ENCODE data around the gene AZI2. TPM values are rescaled to one million over a fixed set of nuclear protein-coding genes. Genes with fewer than 3 reads are reported as not detected.

The AZI2 gene
- total RNA-seq, 1 experiment from 2014 or later, result 31.3 TPM

DNA sequence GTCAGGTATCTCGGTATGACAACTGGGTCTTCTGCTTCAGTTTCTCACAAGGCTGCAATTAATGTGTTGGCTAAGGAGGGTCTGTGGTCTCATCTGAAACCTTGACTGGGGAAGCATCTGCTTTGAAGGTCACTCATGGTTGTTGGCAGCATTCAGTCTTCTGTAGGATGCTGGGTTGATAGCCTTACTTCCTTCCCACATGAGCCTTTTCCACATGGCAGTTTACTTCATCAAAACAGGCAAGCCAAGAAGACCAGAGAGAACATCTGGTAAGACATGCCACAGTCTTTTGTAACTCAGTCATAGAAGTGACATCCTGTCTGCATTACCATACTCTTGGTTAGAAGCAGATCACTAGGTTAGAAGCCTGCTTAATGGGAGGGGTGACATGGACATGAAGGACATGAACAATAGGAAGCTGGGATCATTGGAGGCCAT lies 57.7 kb downstream of the AZI2 start:
- ATAC-seq, result no peak
- H3K4me3 Mint-ChIP-seq, result no peak overlapping the region
- no peak for DNase-seq (ENCODE audit: low spot score)
- H3K9me3 Mint-ChIP-seq, result peaks cover 10% of the 10 kb centered on the region
- no peak overlapping the region for H3K27ac Mint-ChIP-seq
- no peaks in the 10 kb centered on the region for H3K27me3 Mint-ChIP-seq (ENCODE audit: low read depth)
- TF ChIP-seq FOXK1 (CRISPR knock-in tag; IDR thresholded peaks at IDR 0.05) (no peak), ETV6 (CRISPR knock-in tag; IDR thresholded peaks at IDR 0.05) (no peak), NR3C1 (CRISPR knock-in tag; conservative IDR thresholded peaks at IDR 0.05; ENCODE audit: low read depth) (no peak), GTF2I (CRISPR knock-in tag; conservative IDR thresholded peaks at IDR 0.05) (no peak), ZNF423 (CRISPR knock-in tag; IDR thresholded peaks at IDR 0.05) (no peak), ZNF121 (CRISPR knock-in tag; IDR thresholded peaks at IDR 0.05) (no peak), NR2C2 (CRISPR knock-in tag; IDR thresholded peaks at IDR 0.05) (no peak)
- TF ChIP-seq, protein P1, sequence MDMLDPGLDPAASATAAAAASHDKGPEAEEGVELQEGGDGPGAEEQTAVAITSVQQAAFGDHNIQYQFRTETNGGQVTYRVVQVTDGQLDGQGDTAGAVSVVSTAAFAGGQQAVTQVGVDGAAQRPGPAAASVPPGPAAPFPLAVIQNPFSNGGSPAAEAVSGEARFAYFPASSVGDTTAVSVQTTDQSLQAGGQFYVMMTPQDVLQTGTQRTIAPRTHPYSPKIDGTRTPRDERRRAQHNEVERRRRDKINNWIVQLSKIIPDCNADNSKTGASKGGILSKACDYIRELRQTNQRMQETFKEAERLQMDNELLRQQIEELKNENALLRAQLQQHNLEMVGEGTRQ (CRISPR knock-in tag; IDR thresholded peaks at IDR 0.05), result no peak
- TF ChIP-seq, protein P2, sequence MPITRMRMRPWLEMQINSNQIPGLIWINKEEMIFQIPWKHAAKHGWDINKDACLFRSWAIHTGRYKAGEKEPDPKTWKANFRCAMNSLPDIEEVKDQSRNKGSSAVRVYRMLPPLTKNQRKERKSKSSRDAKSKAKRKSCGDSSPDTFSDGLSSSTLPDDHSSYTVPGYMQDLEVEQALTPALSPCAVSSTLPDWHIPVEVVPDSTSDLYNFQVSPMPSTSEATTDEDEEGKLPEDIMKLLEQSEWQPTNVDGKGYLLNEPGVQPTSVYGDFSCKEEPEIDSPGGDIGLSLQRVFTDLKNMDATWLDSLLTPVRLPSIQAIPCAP (CRISPR knock-in tag; IDR thresholded peaks at IDR 0.05), result no peak
- TF ChIP-seq, protein P3, sequence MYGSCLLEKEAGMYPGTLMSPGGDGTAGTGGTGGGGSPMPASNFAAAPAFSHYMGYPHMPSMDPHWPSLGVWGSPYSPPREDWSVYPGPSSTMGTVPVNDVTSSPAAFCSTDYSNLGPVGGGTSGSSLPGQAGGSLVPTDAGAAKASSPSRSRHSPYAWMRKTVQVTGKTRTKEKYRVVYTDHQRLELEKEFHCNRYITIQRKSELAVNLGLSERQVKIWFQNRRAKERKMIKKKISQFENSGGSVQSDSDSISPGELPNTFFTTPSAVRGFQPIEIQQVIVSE (CRISPR knock-in tag; IDR thresholded peaks at IDR 0.05; ENCODE audit: borderline replicate concordance), result no peak
- TF ChIP-seq, protein P4, sequence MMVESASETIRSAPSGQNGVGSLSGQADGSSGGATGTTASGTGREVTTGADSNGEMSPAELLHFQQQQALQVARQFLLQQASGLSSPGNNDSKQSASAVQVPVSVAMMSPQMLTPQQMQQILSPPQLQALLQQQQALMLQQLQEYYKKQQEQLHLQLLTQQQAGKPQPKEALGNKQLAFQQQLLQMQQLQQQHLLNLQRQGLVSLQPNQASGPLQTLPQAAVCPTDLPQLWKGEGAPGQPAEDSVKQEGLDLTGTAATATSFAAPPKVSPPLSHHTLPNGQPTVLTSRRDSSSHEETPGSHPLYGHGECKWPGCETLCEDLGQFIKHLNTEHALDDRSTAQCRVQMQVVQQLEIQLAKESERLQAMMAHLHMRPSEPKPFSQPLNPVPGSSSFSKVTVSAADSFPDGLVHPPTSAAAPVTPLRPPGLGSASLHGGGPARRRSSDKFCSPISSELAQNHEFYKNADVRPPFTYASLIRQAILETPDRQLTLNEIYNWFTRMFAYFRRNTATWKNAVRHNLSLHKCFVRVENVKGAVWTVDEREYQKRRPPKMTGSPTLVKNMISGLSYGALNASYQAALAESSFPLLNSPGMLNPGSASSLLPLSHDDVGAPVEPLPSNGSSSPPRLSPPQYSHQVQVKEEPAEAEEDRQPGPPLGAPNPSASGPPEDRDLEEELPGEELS (CRISPR knock-in tag; IDR thresholded peaks at IDR 0.05), result no peak
- CTCF ChIA-PET, result no interaction called here
- peaks cover 38% of the 10 kb centered on the region for H3K4me1 Mint-ChIP-seq
- peaks cover 16% of the 10 kb centered on the region for H3K36me3 Mint-ChIP-seq
- POLR2A ChIA-PET, result no interaction called here

DNA sequence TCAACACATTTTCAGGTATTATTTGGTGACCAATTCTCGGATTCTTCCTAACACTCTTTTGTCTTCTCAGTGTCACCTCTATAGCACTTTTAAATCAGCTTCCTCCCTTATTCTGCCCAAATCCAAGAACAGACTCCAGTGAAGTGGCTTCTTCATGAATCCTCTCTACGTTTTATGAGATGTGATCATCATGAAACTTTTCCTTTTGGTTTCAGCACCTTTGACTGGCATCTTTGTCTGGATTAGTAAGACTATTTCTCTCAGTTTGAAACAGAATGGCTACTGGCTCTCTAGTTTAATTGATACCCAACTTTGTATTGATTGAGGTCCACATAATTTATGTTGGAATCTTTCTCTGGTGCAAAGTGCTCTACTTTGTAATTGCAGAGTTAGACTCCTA lies 61.6 kb downstream of the AZI2 start:
- ATAC-seq (no peak), DNase-seq (ENCODE audit: low spot score) (no peak)
- Mint-ChIP-seq H3K27ac (0 out of 2 replicates have a peak overlapping the region, but pooled peaks have one; percentile 37), H3K27me3 (ENCODE audit: low read depth) (no peaks in the 10 kb centered on the region), H3K9me3 (peaks cover 10% of the 10 kb centered on the region), H3K4me3 (no peak overlapping the region), H3K36me3 (peaks cover 16% of the 10 kb centered on the region), H3K4me1 (peaks cover 19% of the 10 kb centered on the region)
- TF ChIP-seq HMGA2 (CRISPR knock-in tag; IDR thresholded peaks at IDR 0.05), result no peak
- no peak for TF ChIP-seq TEAD4 (CRISPR knock-in tag; IDR thresholded peaks at IDR 0.05)
- TF ChIP-seq ZNF423 (CRISPR knock-in tag; IDR thresholded peaks at IDR 0.05), result no peak
- TF ChIP-seq, protein P5, sequence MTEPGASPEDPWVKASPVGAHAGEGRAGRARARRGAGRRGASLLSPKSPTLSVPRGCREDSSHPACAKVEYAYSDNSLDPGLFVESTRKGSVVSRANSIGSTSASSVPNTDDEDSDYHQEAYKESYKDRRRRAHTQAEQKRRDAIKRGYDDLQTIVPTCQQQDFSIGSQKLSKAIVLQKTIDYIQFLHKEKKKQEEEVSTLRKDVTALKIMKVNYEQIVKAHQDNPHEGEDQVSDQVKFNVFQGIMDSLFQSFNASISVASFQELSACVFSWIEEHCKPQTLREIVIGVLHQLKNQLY (CRISPR knock-in tag; IDR thresholded peaks at IDR 0.05), result no peak
- TF ChIP-seq JAZF1 (CRISPR knock-in tag; IDR thresholded peaks at IDR 0.05), result no peak
- TF ChIP-seq CBFB (CRISPR knock-in tag; IDR thresholded peaks at IDR 0.05; ENCODE audit: low read depth), result no peak
- TF ChIP-seq CREM (CRISPR knock-in tag; IDR thresholded peaks at IDR 0.05), result no peak
- no peak for TF ChIP-seq MYBL2 (CRISPR knock-in tag; IDR thresholded peaks at IDR 0.05)
- CTCF ChIA-PET, result interaction anchor here (1.0 to 2.1 kb wide), 2 partner anchors 565 to 575 kb away, joined by 6 to 8 read pairs; partner anchors contain the start of gene EOMES
- POLR2A ChIA-PET, result no interaction called here

DNA sequence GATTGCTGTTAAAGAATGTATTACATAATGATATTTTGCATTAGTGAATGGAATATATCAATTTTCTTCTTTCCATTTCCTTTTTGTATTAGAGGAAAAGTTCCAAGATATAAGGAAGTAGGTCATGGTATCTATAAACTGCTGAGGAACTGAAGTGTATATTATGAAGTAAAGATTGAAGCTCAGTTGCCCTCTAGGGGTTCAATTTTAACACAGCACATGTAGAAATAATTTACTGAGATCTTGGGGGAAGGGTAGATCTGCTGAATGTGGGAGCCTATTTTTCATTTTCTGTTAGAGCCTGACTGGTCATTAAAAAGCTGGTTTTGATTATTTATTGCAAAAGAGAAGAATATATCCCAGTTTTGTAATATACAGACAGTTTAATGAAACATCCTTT lies 62.0 kb downstream of the AZI2 start:
- Mint-ChIP-seq H3K27me3 (ENCODE audit: low read depth) (no peaks in the 10 kb centered on the region), H3K27ac (no peak overlapping the region), H3K4me1 (peaks cover 15% of the 10 kb centered on the region), H3K36me3 (peaks cover 15% of the 10 kb centered on the region), H3K9me3 (peaks cover 10% of the 10 kb centered on the region), H3K4me3 (no peak overlapping the region)
- TF ChIP-seq, protein P6, sequence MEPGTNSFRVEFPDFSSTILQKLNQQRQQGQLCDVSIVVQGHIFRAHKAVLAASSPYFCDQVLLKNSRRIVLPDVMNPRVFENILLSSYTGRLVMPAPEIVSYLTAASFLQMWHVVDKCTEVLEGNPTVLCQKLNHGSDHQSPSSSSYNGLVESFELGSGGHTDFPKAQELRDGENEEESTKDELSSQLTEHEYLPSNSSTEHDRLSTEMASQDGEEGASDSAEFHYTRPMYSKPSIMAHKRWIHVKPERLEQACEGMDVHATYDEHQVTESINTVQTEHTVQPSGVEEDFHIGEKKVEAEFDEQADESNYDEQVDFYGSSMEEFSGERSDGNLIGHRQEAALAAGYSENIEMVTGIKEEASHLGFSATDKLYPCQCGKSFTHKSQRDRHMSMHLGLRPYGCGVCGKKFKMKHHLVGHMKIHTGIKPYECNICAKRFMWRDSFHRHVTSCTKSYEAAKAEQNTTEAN (CRISPR knock-in tag; IDR thresholded peaks at IDR 0.05), result no peak
- no peak for TF ChIP-seq JUN (CRISPR knock-in tag; IDR thresholded peaks at IDR 0.05)
- TF ChIP-seq NFE2L1 (CRISPR knock-in tag; IDR thresholded peaks at IDR 0.05), result no peak
- CTCF ChIA-PET, result interaction anchor here (1.0 to 2.1 kb wide), 3 partner anchors 21 to 574 kb away, joined by 3 to 8 read pairs (median 6); partner anchors contain the start of gene EOMES
- ATAC-seq (peak; percentile 58; the same call in 1 of the 2 replicates), DNase-seq (ENCODE audit: low spot score) (no peak)
- POLR2A ChIA-PET, result no interaction called here
